Fibroblast of lung (primary cell): ENCODE measurements around the gene COA1.

Experiments
- CTCF ChIP-seq, 2 donors: IDR thresholded peaks in 1 of 2; conservative IDR thresholded peaks in 1 of 2; 1 replicate in 1 of 2; 2 replicates in 1 of 2; pipeline ENCODE4 v1.5.1; 2011 to 2012; ENCODE audit warnings: low read length in 2 of 2, control low read depth in 1 of 2, inconsistent platforms in 1 of 2, low read depth in 1 of 2, mild to moderate bottlenecking in 1 of 2
- EZH2 ChIP-seq: IDR thresholded peaks from 2 replicates; pipeline ENCODE4 v1.5.1; 2012; ENCODE audit warnings: low read length, control low read depth, mild to moderate bottlenecking; ENCODE audit errors: missing control alignments

GRCh38 chr7:43621729-43622448, 107.4 kb downstream of the COA1 start:
- TF ChIP-seq CTCF (conservative IDR thresholded peaks at IDR 0.05 in 1 of 2, IDR thresholded peaks at IDR 0.05 in 1 of 2; ENCODE audit: low read depth in 1 of 2, low read length in 2 of 2) (no peak), EZH2 (no peak)
